Stimulated activated CD4-positive, alpha-beta T cell treated with anti-CD3 and anti-CD28 coated beads, Interleukin-12 subunit alpha, Interleukin-12 subunit beta, amount 100 ng/mL, for 48 hours (primary cell): ENCODE results near the gene PARP3.
A peak's percentile ranks its signal among the peaks of the same experiment; 100 is the strongest.

Experiments
- DNase-seq, 3 donors: peaks; one replicate each; pipeline ENCODE4 v3.0.0-alpha.2; 2020; ENCODE audit warnings: low read depth in 2 of 3, low spot score in 1 of 3

PARP3 gene

DNA sequence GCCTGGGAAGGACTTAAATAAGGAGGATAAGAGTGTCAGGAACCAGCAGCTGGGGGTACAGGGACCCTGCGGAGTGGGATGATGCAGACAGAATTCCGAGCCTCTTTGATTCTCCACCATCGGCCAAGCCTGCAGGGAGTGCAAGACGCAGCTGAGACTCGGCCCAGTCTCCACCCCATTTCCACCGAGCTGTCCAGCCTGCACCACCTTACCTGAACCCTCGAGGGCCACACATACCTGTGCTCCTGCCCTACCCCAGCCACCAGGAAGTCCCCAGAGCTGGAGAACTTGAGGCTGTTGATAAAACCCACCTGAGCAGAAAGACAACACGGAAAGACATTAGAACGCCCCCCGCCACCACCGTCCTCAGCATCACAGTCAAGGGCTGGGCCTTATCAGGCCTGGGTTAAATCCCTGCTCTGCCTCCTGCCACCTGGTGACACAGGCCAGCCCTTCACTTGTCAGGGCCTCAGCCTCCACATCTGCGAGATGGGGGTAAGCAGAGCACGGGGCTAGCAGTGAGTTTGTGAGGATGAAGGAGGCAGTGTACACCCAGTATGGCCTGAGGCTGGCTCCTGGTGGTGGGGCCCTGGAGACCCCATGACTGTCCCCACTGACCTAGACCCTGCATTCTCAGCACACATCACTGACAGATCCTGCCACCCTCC lies 8.6 kb upstream of the PARP3 start:
- no peak for DNase-seq

GRCh38 chr3:51934139-51934850 lies 7.9 kb upstream of the PARP3 start:
- DNase-seq, result no peak

- no peak for DNase-seq
These were observed 6.9 kb upstream of the PARP3 start for GRCh38 chr3:51934991-51935885.

DNA sequence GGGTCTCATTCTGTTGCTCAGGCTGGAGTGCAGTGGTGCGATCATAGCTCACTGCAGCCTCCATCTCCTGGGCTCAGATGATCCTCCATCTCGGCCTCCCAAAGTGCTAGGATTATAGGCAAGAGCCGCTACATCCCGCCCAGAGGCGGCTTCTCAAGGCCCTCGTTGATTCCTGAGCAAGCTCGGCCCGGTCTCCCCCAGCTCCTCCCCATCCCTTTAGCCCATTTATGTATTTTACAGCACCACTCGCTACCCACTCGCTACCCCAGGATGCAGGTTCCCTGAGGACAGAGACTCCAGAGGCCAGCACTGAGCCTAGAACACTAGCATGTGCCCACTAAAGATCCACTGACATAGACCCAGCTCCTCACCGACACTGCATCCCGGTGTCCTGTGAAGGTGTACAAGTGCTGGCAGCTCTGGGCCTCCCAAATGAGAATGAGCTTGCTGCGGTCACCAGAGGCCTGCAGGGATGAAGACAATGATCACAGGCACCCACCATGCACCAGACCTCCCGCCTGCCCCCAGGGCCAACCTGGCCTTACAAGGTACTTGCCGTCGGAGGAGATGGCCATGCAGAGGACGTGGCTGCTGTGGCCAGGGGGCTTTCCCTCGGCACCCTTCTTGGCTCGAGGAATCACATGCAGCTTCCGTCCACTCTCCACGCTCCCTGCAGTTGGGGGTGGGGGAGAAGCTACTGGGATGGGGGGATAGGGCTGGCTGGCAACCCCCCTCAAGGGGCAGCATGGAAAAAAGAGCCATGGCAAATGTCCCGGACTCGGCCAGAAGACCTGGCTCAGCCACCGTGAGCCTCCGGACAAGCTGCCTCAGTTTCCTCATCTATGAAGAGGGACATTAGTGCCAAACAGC lies 6.0 kb upstream of the PARP3 start:
- no peak for DNase-seq

GRCh38 chr3:51937014-51937413 lies 5.1 kb upstream of the PARP3 start:
- DNase-seq, result no peak

- DNase-seq, result no peak
These were observed 4.3 kb upstream of the PARP3 start for GRCh38 chr3:51937611-51938450.

DNA sequence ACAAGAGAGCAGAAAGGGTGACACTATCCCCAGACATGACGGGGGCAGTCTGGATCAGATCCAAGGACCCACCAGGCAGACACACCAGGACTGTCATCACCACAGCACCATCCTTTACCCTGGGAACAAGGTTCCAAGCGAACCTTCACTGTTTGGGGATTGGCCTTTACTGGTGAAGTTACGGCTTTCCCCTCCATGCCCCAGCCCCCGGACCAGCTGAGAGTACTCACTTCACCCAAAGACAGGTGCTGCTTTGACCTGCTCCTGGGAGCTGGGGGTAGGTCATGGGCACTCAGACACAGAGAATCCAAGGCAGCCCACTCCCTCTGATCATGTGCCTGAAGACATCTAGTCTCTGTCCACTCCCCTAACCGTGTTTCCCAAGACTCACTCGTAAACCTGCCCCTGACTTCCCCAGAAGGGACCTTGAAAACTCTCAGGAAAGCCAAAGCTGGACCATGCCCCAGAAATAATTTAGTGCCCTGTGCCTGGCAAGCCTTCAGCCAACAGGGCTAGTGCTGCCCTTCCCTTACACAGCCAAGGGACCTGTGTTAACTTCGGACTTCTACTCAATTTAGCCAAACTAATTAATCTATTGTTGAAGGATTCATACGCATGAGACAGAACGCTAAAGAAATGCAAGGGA lies 3.3 kb upstream of the PARP3 start:
- no peak for DNase-seq

- DNase-seq, result no peak
These were observed 1.3 kb upstream of the PARP3 start for GRCh38 chr3:51940648-51941462.

DNA sequence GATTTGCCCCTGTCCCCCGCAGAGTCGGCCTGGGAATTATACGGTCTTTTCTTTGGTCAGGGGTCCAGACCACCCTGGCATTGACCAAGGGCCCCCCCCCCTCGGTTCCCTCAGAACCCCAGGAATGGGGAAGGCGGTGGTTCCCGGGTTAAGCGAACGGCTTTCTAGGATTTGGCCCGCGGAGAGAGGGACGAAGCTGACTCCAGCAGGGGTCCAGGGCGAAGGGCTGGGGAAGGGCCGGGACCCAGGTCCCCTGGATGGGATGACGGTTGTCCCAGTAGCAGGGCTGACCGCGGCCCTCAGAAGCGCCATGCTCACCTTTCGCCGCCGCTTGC lies 733 bp upstream of the PARP3 start:
- no peak for DNase-seq

DNA sequence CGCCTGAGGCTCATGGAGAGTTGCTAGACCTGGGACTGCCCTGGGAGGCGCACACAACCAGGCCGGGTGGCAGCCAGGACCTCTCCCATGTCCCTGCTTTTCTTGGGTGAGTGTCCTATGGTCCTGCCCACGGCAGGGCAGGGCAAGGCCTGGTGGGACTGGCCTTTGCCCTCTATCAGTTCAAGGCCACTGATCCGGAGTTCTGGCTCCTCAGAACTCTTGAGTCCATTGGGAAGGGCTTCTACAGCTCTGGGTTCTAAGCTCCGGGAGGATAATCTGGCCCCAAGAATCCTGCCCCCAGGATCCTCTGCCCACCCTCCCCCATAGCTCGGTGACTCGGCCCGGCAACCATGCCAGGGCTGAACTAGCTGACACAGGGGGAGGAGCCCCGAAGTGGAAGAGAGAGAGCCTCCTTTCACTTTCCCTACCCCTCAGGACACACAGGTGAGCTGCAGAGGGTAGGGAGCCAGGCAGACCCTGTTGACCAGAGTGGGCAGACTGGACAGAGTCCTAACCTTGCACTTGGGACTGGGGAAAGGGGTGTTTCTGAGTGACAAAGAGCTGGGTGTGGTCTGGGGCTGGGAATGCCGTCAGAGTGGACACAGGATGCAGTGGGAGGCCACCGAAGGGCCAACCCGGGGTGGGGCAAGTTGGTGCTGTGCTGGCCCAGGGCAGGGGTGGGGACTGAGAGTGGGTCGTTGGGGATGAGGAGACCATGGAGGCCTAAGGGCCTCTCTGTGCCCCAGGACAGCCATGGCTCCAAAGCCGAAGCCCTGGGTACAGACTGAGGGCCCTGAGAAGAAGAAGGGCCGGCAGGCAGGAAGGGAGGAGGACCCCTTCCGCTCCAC lies 664 bp downstream of the PARP3 start:
- DNase-seq, result peak in 2 of 3 donors; percentile 45 to 47

DNA sequence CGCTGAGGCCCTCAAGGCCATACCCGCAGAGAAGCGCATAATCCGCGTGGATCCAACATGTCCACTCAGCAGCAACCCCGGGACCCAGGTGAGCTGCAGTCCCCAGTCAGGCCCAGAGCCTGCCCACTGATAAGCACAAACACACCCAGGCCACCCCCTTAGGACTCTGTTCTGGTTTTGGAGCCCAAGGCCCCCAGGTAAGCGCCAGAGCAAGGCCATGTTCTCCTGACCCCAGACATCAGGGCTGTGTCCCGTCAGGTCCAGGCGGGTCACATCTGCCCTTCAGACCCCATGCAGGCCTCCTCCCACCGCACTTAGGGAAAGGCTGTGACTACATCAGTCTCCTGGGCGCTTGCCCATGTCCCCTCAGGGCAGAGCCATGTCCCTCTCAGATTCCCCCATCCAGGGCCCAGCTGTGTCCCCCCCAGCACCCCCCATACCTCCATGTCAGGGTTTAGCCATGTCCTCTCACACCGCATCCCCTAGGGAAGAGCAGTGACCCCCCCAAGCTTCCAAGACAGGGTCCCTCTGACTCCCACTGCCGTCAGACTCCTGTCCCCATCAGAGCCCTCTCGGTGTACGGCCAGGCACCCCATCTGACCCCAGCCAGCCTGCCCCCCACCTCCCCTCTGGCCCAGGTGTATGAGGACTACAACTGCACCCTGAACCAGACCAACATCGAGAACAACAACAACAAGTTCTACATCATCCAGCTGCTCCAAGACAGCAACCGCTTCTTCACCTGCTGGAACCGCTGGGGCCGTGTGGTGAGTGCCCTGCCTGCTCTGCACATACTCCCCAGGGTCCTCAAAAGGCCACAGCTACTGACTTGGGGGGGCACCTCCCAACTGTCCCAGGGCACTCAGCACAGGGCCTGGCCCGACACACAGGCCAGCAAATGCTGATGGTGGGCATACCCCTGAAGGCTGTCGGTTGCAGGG lies 1.6 kb downstream of the PARP3 start:
- DNase-seq, result no peak

GRCh38 chr3:51944451-51945021 lies 2.4 kb downstream of the PARP3 start:
- no peak for DNase-seq

DNA sequence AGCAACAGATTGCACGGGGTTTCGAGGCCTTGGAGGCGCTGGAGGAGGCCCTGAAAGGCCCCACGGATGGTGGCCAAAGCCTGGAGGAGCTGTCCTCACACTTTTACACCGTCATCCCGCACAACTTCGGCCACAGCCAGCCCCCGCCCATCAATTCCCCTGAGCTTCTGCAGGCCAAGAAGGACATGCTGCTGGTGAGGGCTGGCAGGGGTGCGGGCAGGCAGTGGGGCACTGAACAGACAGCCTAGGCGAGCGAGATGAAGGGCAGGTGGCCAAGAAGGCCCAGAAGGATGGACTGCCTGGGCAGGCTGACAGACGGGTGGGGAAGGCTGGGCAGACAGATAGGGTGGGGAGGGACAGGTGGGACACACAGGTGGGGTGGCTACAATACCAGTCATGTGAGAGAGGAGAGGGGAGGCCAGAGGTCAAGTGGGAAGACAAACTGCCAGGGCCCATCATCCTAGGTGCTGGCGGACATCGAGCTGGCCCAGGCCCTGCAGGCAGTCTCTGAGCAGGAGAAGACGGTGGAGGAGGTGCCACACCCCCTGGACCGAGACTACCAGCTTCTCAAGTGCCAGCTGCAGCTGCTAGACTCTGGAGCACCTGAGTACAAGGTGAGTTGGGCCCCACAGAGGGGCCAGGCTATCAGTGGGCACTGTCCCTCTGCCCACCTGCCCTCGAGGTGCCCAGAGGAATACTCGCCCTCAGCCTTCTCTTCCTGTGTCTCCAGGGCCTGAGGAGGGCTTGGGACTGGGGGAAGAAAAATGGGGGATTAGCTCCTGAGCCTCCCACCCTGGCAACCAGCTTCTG lies 3.1 kb downstream of the PARP3 start:
- no peak for DNase-seq

- DNase-seq, result no peak
These were observed 4.0 kb downstream of the PARP3 start for GRCh38 chr3:51945926-51946705.

DNA sequence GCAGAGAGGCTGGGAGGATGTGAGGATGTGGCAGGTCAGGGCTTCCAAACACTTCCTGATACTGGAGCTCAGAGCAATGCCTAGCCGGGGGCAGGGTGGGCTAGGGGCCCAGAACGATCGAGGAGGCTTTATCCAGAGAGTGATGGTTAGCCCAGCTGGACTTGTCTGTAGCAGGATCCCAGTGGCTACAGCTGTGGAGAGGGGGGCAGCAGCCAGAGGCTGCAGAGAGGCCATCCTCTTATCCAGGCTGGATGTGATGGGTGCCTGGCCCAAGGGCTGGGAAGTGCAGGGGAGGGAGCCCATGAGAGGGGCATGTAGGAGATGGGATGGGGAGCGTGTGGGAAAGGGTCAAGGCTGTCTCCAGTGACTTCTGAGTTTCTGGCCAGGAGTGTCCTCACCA lies 4.6 kb downstream of the PARP3 start:
- DNase-seq, result no peak
